Measurements from ENCODE around the gene SBF1.

SBF1 gene

GRCh38 chr22:50497093-50497492 is 22.3 kb upstream of the SBF1 start:
- Mint-ChIP-seq H3K36me3 (no peaks in the 10 kb centered on the region), H3K4me1 (peaks cover 14% of the 10 kb centered on the region), H3K27ac (no peak overlapping the region), H3K4me3 (no peak overlapping the region), H3K9me3 (no peaks in the 10 kb centered on the region), H3K27me3 (no peaks in the 10 kb centered on the region)
- no peak for ATAC-seq

- Mint-ChIP-seq H3K27me3 (no peaks in the 10 kb centered on the region), H3K4me3 (no peak overlapping the region), H3K4me1 (peaks cover 26% of the 10 kb centered on the region), H3K36me3 (no peaks in the 10 kb centered on the region), H3K9me3 (no peaks in the 10 kb centered on the region), H3K27ac (no peak overlapping the region)
- peak; percentile 28 for ATAC-seq
Observed at GRCh38 chr22:50490531-50491308, 15.9 kb upstream of the SBF1 start.

- H3K36me3 Mint-ChIP-seq = no peaks in the 10 kb centered on the region
- H3K27me3 Mint-ChIP-seq = no peaks in the 10 kb centered on the region
- H3K4me3 Mint-ChIP-seq = no peak overlapping the region
- H3K4me1 Mint-ChIP-seq = peaks cover 28% of the 10 kb centered on the region
- H3K27ac Mint-ChIP-seq = no peak overlapping the region
- no peaks in the 10 kb centered on the region for H3K9me3 Mint-ChIP-seq
- ATAC-seq = no peak
Observed at GRCh38 chr22:50489363-50490243, 14.8 kb upstream of the SBF1 start.

GRCh38 chr22:50488886-50489285 is 14.1 kb upstream of the SBF1 start:
- ATAC-seq = no peak

GRCh38 chr22:50488006-50488677 is 13.3 kb upstream of the SBF1 start:
- Mint-ChIP-seq H3K27me3 (no peaks in the 10 kb centered on the region), H3K9me3 (no peaks in the 10 kb centered on the region), H3K27ac (no peak overlapping the region), H3K4me1 (peaks cover 39% of the 10 kb centered on the region), H3K36me3 (no peaks in the 10 kb centered on the region), H3K4me3 (no peak overlapping the region)
- ATAC-seq = peak; percentile 3

More at GRCh38 chr22:50488886-50489285, 14.1 kb upstream of the SBF1 start:
- H3K27me3 Mint-ChIP-seq = no peaks in the 10 kb centered on the region
- no peak overlapping the region for H3K4me3 Mint-ChIP-seq
- no peaks in the 10 kb centered on the region for H3K36me3 Mint-ChIP-seq
- H3K27ac Mint-ChIP-seq = no peak overlapping the region
- no peaks in the 10 kb centered on the region for H3K9me3 Mint-ChIP-seq
- H3K4me1 Mint-ChIP-seq = peaks cover 35% of the 10 kb centered on the region

GRCh38 chr22:50487290-50488005 is 12.6 kb upstream of the SBF1 start:
- Mint-ChIP-seq H3K4me1 (peaks cover 42% of the 10 kb centered on the region), H3K27ac (peak overlapping the region; percentile 69), H3K9me3 (no peaks in the 10 kb centered on the region), H3K4me3 (no peak overlapping the region), H3K36me3 (no peaks in the 10 kb centered on the region), H3K27me3 (no peaks in the 10 kb centered on the region)
- peak; percentile 29 for ATAC-seq

GRCh38 chr22:50486561-50487289 is 11.9 kb upstream of the SBF1 start, which contains the start of gene MIOX:
TSS of gene MIOX (plus strand) at chr22:50486859. CDS start at chr22:50486898, 39 bp downstream.
- no peak for ATAC-seq
- Mint-ChIP-seq H3K27ac (peak within 1 kb of the TSS; percentile 69), H3K27me3 (no peaks in the 10 kb centered on the region)

GRCh38 chr22:50485221-50486131 is 10.6 kb upstream of the SBF1 start:
- ATAC-seq = no peak
- Mint-ChIP-seq H3K27ac (peak overlapping the region; percentile 69), H3K4me1 (peaks cover 34% of the 10 kb centered on the region), H3K36me3 (no peaks in the 10 kb centered on the region), H3K9me3 (no peaks in the 10 kb centered on the region), H3K27me3 (peaks cover 3% of the 10 kb centered on the region), H3K4me3 (no peak overlapping the region)

More at GRCh38 chr22:50486561-50487289, 11.9 kb upstream of the SBF1 start, which contains the start of gene MIOX:
- no peaks in the 10 kb centered on the region for H3K36me3 Mint-ChIP-seq
- no peaks in the 10 kb centered on the region for H3K9me3 Mint-ChIP-seq
- H3K4me3 Mint-ChIP-seq = no peak within 1 kb of the TSS
- H3K4me1 Mint-ChIP-seq = peaks cover 42% of the 10 kb centered on the region

GRCh38 chr22:50483977-50484853 is 9.4 kb upstream of the SBF1 start:
- Mint-ChIP-seq H3K4me1 (peaks cover 40% of the 10 kb centered on the region), H3K27me3 (peaks cover 15% of the 10 kb centered on the region), H3K9me3 (no peaks in the 10 kb centered on the region), H3K27ac (no peak overlapping the region), H3K4me3 (no peak overlapping the region), H3K36me3 (no peaks in the 10 kb centered on the region)
- peak; percentile 24 for ATAC-seq

- Mint-ChIP-seq H3K27me3 (peaks cover 15% of the 10 kb centered on the region), H3K27ac (no peak overlapping the region), H3K36me3 (no peaks in the 10 kb centered on the region), H3K9me3 (no peaks in the 10 kb centered on the region), H3K4me1 (peaks cover 40% of the 10 kb centered on the region), H3K4me3 (no peak overlapping the region)
- ATAC-seq = no peak
Observed at GRCh38 chr22:50483556-50483955, 8.7 kb upstream of the SBF1 start.

- no peaks in the 10 kb centered on the region for H3K36me3 Mint-ChIP-seq
- peaks cover 15% of the 10 kb centered on the region for H3K27me3 Mint-ChIP-seq
- ATAC-seq = no peak
- H3K27ac Mint-ChIP-seq = no peak overlapping the region
- no peak overlapping the region for H3K4me3 Mint-ChIP-seq
- H3K9me3 Mint-ChIP-seq = no peaks in the 10 kb centered on the region
- peaks cover 40% of the 10 kb centered on the region for H3K4me1 Mint-ChIP-seq
Observed at GRCh38 chr22:50483106-50483505, 8.3 kb upstream of the SBF1 start.

GRCh38 chr22:50482107-50483074 is 7.6 kb upstream of the SBF1 start:
- no peaks in the 10 kb centered on the region for H3K36me3 Mint-ChIP-seq
- peaks cover 15% of the 10 kb centered on the region for H3K27me3 Mint-ChIP-seq
- H3K9me3 Mint-ChIP-seq = no peaks in the 10 kb centered on the region
- no peak for ATAC-seq
- H3K4me1 Mint-ChIP-seq = peaks cover 38% of the 10 kb centered on the region
- peak overlapping the region; percentile 75 for H3K4me3 Mint-ChIP-seq
- no peak overlapping the region for H3K27ac Mint-ChIP-seq
